Left renal cortex interstitium (tissue), 4 donors: ENCODE results near the gene RAMP3. TPM values are rescaled to one million over a fixed set of nuclear protein-coding genes. Genes with fewer than 3 reads are reported as not detected.
"Not testable (repeated sequence)": the region's sequence is repeated elsewhere in the genome, so short reads cannot be mapped to it uniquely, and the experiment has no call there.

Experiments
- DNase-seq, 4 donors: peaks; one replicate each; pipeline ENCODE4 v3.0.0-alpha.2; 2013; ENCODE audit warnings: low read depth in 4 of 4, low spot score in 2 of 4, missing footprints in 1 of 4
- polyA plus RNA-seq, 4 donors: library from polyadenylated mRNA; unstranded; fragments of 120-200 nt; gene quantifications; one replicate each; pipeline ENCODE4 v1.2.1, GENCODE V29; 2013; ENCODE audit not compliant: insufficient read length in 4 of 4

The RAMP3 gene
- polyA plus RNA-seq, 4 donors, result 10.0 to 16.0 (median 13.8) TPM

- DNase-seq, result no peak
These were observed 2.2 kb upstream of the RAMP3 start for GRCh38 chr7:45155357-45155900.

GRCh38 chr7:45155941-45156340 is 1.6 kb upstream of the RAMP3 start:
- DNase-seq, result no peak

GRCh38 chr7:45156516-45157272 is 897 bp upstream of the RAMP3 start:
- DNase-seq, result no peak

- DNase-seq, result no peak
These were observed 322 bp upstream of the RAMP3 start for GRCh38 chr7:45157286-45157652.

GRCh38 chr7:45158471-45158870 is 880 bp downstream of the RAMP3 start:
- no peak for DNase-seq

- DNase-seq, result no peak
These were observed 1.7 kb downstream of the RAMP3 start for GRCh38 chr7:45159296-45159695.

GRCh38 chr7:45160417-45160881 is 2.9 kb downstream of the RAMP3 start:
- no peak for DNase-seq

- DNase-seq, result no peak
These were observed 3.5 kb downstream of the RAMP3 start for GRCh38 chr7:45161138-45161537.

- DNase-seq, result no peak
These were observed 4.3 kb downstream of the RAMP3 start for GRCh38 chr7:45161842-45162241.

- no peak for DNase-seq
These were observed 4.8 kb downstream of the RAMP3 start for GRCh38 chr7:45162311-45162845.

GRCh38 chr7:45162943-45163691 is 5.5 kb downstream of the RAMP3 start:
- no peak for DNase-seq

- DNase-seq, result no peak
These were observed 6.1 kb downstream of the RAMP3 start for GRCh38 chr7:45163692-45164052.

- DNase-seq, result not testable (repeated sequence)
These were observed 6.7 kb downstream of the RAMP3 start for GRCh38 chr7:45164271-45164670.

- no peak for DNase-seq
These were observed 8.3 kb downstream of the RAMP3 start for GRCh38 chr7:45165857-45166256.

- DNase-seq, result no peak
These were observed 14.4 kb downstream of the RAMP3 start for GRCh38 chr7:45171946-45172345.

- no peak for DNase-seq
These were observed 16.2 kb downstream of the RAMP3 start for GRCh38 chr7:45173596-45174327.

- no peak for DNase-seq
These were observed 16.7 kb downstream of the RAMP3 start for GRCh38 chr7:45174328-45174610.

- no peak for DNase-seq
These were observed 17.6 kb downstream of the RAMP3 start for GRCh38 chr7:45174966-45175765.

GRCh38 chr7:45176091-45176490 is 18.5 kb downstream of the RAMP3 start:
- DNase-seq, result no peak
